ENCODE results near the gene KATNAL2. TPM values are rescaled to one million over a fixed set of nuclear protein-coding genes. Genes with fewer than 3 reads are reported as not detected.

Gene KATNAL2
- total RNA-seq, 2 donors from 2014 or later: 4.2 to 6.4 TPM

DNA sequence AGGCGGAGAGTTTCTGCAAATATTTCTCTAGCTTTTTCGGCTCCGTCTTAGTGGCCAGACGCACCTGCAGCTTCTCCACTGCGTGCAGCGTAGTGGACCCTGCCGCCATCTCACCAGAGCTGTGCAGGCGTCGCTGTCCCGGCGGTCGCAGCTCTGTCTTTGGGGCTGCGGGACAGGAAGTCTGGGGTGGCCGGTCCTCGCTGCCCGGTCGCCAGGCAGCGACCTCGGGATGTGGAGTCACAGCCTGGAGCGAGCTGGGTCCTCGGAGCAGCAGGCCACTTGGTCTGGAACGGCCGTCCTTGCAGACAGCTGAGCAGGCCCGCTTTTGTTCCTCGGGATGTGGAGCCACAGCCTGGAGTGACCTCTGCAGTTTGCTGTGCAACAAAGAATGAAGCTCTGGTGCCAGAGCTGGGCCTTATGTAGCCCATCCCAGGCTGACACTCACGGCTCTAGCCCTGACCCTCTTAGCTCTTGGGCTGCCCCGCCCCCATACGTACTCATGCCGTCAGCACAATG is 117.8 kb downstream of the KATNAL2 start, which contains the start of gene ELOA2:
Gene ELOA2, minus strand, starts transcription at position 466 of the 516 bp plus-strand sequence. Its CDS starts 357 bp downstream, at position 109.
- Histone ChIP-seq H3K9ac (ENCODE audit: extremely low read depth, low read length, poor library complexity, severe bottlenecking) (no peak within 1 kb of the TSS), H3K27me3 (ENCODE audit: control insufficient read depth, insufficient read depth, low read length, poor library complexity, severe bottlenecking) (no peaks in the 10 kb centered on the region), H3K27ac (ENCODE audit: low read depth, low read length) (no peak within 1 kb of the TSS), H3K36me3 (ENCODE audit: control insufficient read depth, insufficient read depth, low read length) (no peaks in the 10 kb centered on the region), H3K4me1 (ENCODE audit: control insufficient read depth, insufficient read depth, low read length) (no peaks in the 10 kb centered on the region), H3K9me3 (ENCODE audit: control insufficient read depth, low read length) (no peaks in the 10 kb centered on the region), H3K4me3 (ENCODE audit: low read length) (no peak within 1 kb of the TSS)
- WGBS, 2 experiments (ENCODE audit: insufficient coverage in 1 of 2, insufficient read length in 1 of 2): 92 to 95% methylated on average over 27 to 29 of the region's 29 CpGs
- no peaks in the 10 kb centered on the region for H3K27me3 Mint-ChIP-seq (ENCODE audit: insufficient read depth)
- no peak within 1 kb of the TSS for H3K4me3 Mint-ChIP-seq
- H3K27ac Mint-ChIP-seq: no peak within 1 kb of the TSS
- no peak for DNase-seq
- no peaks in the 10 kb centered on the region for H3K36me3 Mint-ChIP-seq (ENCODE audit: low read depth)
- no peaks in the 10 kb centered on the region for H3K9me3 Mint-ChIP-seq
- TF ChIP-seq, protein P1, sequence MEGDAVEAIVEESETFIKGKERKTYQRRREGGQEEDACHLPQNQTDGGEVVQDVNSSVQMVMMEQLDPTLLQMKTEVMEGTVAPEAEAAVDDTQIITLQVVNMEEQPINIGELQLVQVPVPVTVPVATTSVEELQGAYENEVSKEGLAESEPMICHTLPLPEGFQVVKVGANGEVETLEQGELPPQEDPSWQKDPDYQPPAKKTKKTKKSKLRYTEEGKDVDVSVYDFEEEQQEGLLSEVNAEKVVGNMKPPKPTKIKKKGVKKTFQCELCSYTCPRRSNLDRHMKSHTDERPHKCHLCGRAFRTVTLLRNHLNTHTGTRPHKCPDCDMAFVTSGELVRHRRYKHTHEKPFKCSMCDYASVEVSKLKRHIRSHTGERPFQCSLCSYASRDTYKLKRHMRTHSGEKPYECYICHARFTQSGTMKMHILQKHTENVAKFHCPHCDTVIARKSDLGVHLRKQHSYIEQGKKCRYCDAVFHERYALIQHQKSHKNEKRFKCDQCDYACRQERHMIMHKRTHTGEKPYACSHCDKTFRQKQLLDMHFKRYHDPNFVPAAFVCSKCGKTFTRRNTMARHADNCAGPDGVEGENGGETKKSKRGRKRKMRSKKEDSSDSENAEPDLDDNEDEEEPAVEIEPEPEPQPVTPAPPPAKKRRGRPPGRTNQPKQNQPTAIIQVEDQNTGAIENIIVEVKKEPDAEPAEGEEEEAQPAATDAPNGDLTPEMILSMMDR (conservative IDR thresholded peaks at IDR 0.05): no peak
- H3K4me1 Mint-ChIP-seq: no peaks in the 10 kb centered on the region

DNA sequence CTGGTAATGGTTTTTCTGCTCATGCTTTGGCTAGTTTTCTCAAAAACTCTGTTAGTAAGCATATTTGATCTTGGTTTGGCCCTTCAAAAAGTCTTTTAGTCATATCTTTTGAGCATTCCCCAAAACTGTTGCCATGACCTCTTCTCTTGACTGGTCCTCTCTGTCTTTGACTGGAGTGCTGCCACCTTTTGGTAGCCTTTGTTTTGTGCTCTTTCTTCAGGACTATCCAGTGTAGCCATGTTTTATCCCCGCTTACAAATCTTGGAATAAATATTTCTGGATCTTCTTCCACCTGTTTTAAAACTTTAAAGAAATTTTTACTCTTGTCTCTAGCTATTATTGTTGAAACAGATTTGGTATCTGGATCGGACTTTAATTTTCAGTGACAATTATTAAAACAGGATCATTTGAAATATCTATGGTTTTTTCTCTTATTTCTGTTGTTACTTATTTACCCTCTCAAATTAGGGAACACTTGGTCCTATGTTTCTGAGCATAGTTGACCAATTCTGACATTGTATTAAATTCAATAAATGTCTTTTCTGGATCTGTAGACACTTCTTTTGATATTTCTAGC is 119.0 kb downstream of the KATNAL2 start:
- DNase-seq: peak; percentile 68
- H3K4me1 ChIP-seq (ENCODE audit: control insufficient read depth, insufficient read depth, low read length): no peaks in the 10 kb centered on the region

DNA sequence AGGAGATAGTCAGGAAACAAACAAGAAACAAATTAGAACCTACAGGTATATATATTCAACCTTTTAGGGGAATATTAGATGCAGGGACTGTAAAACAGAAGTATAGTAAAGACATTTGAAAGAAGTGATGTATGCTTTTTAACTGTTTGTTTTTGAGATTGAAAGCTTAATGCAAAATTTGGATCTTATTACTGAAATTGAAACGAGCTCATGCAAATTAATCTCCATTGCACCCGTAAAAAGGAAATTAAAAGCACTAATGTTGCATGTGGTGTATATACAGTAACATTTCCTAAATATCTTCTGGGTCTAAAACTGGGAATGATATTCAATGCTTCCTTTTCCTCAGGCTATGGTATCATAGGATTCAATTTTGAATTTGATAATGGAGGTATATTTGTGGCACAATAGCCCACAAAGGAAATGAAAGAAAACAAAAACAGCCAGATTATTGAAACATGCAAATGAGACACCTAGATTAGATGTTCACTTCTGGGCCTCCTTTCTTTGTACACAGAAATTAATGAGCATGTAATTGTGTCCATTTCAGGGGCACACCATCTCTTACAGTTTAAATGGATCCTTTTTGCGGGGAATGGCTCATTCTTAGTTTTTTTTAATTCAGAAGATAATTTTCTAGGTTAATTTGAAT is 119.7 kb downstream of the KATNAL2 start:
- no peaks in the 10 kb centered on the region for H3K36me3 Mint-ChIP-seq (ENCODE audit: low read depth)
- DNase-seq: no peak

More for the DNA sequence above, 119.0 kb downstream of the KATNAL2 start:
- Mint-ChIP-seq H3K27me3 (ENCODE audit: insufficient read depth) (no peaks in the 10 kb centered on the region), H3K9me3 (no peaks in the 10 kb centered on the region), H3K27ac (no peak overlapping the region), H3K36me3 (ENCODE audit: low read depth) (no peaks in the 10 kb centered on the region), H3K4me3 (no peak overlapping the region), H3K4me1 (no peaks in the 10 kb centered on the region)
- H3K27ac ChIP-seq (ENCODE audit: low read depth, low read length): no peak overlapping the region
- 82% methylated on average over 2 of the region's 2 CpGs; no CpG with 5 or more reads in 1 of the 2 experiments for WGBS, 2 experiments (ENCODE audit: insufficient coverage in 1 of 2, insufficient read length in 1 of 2)
- no peaks in the 10 kb centered on the region for H3K36me3 ChIP-seq (ENCODE audit: control insufficient read depth, insufficient read depth, low read length)
- H3K9me3 ChIP-seq (ENCODE audit: control insufficient read depth, low read length): no peaks in the 10 kb centered on the region
- H3K4me3 ChIP-seq (ENCODE audit: low read length): no peak overlapping the region
- no peaks in the 10 kb centered on the region for H3K27me3 ChIP-seq (ENCODE audit: control insufficient read depth, insufficient read depth, low read length, poor library complexity, severe bottlenecking)
- TF ChIP-seq, protein P1 (conservative IDR thresholded peaks at IDR 0.05): peak; percentile 82
- H3K9ac ChIP-seq (ENCODE audit: extremely low read depth, low read length, poor library complexity, severe bottlenecking): no peak overlapping the region

More for the DNA sequence above, 119.7 kb downstream of the KATNAL2 start:
- Histone ChIP-seq H3K27me3 (ENCODE audit: control insufficient read depth, insufficient read depth, low read length, poor library complexity, severe bottlenecking) (no peaks in the 10 kb centered on the region), H3K27ac (ENCODE audit: low read depth, low read length) (no peak overlapping the region), H3K36me3 (ENCODE audit: control insufficient read depth, insufficient read depth, low read length) (no peaks in the 10 kb centered on the region), H3K4me1 (ENCODE audit: control insufficient read depth, insufficient read depth, low read length) (no peaks in the 10 kb centered on the region), H3K9me3 (ENCODE audit: control insufficient read depth, low read length) (no peaks in the 10 kb centered on the region), H3K9ac (ENCODE audit: extremely low read depth, low read length, poor library complexity, severe bottlenecking) (no peak overlapping the region), H3K4me3 (ENCODE audit: low read length) (no peak overlapping the region)
- WGBS, 2 experiments (ENCODE audit: insufficient coverage in 1 of 2, insufficient read length in 1 of 2): 86 to 94% methylated on average over 1 to 3 of the region's 3 CpGs
- no peaks in the 10 kb centered on the region for H3K27me3 Mint-ChIP-seq (ENCODE audit: insufficient read depth)
- no peaks in the 10 kb centered on the region for H3K9me3 Mint-ChIP-seq
- TF ChIP-seq, protein P1 (conservative IDR thresholded peaks at IDR 0.05): no peak
- no peak overlapping the region for H3K27ac Mint-ChIP-seq
- H3K4me1 Mint-ChIP-seq: no peaks in the 10 kb centered on the region
- H3K4me3 Mint-ChIP-seq: no peak overlapping the region

Data from endodermal cell (in vitro differentiated cells).